NOMO-1 treated with dmso at 0.1 percent for 144 hours (cell line): ENCODE data around the gene KIF13A.

ENCODE experiments used
- DNase-seq: peaks from one replicate; lab custom pipeline; 2025; ENCODE audit not compliant: unreplicated experiment; lab: John Stamatoyannopoulos, UW

The KIF13A gene

GRCh38 chr6:17730078-17730704, 257.2 kb downstream of the KIF13A start:
- no peak for DNase-seq

GRCh38 chr6:17729223-17730077, 258.0 kb downstream of the KIF13A start:
- DNase-seq = no peak

DNA sequence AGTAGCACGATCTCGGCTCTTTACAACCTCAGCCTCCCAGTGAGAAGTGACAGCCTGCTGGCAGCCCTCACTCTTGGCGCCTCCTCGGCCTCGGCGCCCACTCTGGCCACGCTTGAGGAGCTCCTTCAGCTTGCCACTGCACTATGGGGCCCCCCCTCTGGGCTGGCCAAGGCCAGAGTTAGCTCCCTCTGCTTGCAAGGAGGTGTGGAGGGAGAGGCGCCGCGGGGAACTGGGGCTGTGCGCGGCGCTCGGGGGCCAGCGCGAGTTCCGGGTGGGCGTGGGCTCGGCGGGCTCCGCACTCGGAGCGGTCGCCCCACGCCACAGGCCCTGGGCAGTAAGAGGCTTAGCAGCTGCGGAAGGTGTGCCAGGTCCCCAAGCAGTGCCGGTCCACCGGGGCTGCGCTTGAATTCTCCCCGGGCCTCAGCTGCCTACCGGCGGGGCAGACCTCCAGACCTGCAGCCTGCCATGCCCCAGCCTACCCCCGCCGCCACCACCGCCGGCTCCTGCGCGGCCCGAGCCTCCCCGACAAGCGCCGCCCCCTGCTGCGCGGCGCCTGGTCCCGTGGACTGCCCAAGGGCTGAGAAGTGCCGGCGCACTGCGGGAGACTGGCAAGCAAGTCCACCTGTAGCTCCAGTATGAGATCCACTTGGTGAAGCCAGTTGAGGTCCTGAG, 258.7 kb downstream of the KIF13A start:
- no peak for DNase-seq

DNA sequence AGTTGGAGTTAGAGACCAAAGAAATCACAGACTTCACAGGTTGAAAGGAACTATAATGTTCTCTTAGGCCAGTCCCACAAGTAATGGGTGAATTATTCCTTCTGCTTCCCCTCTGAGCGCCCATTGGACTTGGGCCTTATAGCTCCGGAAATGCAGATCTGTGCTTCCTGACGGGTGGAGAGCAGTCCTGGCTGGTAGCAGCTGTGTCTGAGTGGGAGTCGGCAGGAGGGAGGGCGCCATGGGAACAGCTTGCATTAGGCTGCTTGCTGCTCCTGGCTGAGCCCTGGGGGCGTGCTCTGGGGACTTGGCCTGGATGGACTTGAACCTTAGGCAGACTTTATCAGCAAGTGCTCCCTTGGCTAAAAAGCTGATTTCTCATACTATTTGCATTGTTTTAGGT, 262.4 kb downstream of the KIF13A start:
- DNase-seq = no peak

GRCh38 chr6:17724341-17724740, 263.1 kb downstream of the KIF13A start:
- DNase-seq = no peak

GRCh38 chr6:17721671-17722070, 265.8 kb downstream of the KIF13A start:
- DNase-seq = no peak

- no peak for DNase-seq
Observed at GRCh38 chr6:17719323-17720041, 268.0 kb downstream of the KIF13A start.

DNA sequence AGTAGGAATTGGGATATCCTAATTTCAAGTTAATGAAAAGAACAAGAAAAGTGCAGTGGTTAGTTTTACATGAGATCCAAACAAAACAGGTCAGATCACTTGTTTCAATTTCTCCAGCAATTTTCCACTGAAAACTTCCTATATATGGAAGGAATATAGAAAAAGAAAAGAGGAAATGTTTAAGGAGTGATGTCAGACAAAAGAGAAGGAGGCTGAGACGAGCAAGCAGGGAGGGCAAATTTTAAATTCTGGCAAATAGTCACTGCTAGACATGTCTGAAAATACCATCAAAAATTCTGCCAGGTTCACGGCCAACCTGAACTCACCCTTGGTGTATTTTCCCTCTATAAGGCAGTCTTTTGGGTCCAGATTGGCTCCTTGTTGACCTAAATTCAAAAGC, 271.2 kb downstream of the KIF13A start:
- DNase-seq = no peak

- DNase-seq = peak; percentile 64
Observed at GRCh38 chr6:17714879-17715851, 272.3 kb downstream of the KIF13A start.

- no peak for DNase-seq
Observed at GRCh38 chr6:17714177-17714576, 273.3 kb downstream of the KIF13A start.

GRCh38 chr6:17712576-17712975, 274.9 kb downstream of the KIF13A start:
- no peak for DNase-seq

GRCh38 chr6:17710331-17710730, 277.1 kb downstream of the KIF13A start:
- DNase-seq = no peak

DNA sequence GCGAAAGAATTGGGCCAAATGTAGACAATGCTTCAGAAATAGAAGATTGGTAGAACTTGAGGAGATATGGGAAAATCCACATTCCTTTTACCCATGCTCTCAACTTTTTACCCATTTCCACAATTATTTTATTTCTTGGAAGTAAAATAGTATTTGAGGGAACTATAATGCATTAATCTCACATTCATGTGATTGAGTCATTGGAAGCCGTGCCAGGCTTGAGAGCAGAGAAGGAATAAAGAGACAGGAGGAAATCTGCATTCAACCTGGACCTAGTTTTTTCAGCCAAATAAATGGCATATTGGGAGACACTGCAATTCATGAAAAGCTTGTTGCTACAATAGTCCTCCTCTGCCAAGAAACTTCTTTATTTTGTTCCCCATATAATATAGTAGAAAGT, 278.0 kb downstream of the KIF13A start:
- no peak for DNase-seq
